HepG2 (cell line): Measurements from ENCODE around the gene MUSK. TPM values are rescaled to one million over a fixed set of nuclear protein-coding genes. Genes with fewer than 3 reads are reported as not detected.

Experiments used
- ATAC-seq: fragments of 200-7000 bp; cut with Tn5 transposase; 3 replicates; pipeline ENCODE4 v1.9.1; 2020; ENCODE audit warnings: mild to moderate bottlenecking, moderate library complexity
- BruUV-seq: library from RNA; stranded (reverse); fragments of 400-500 nt; replicated peaks from 2 replicates; lab custom pipeline; 2021; lab: Mats Ljungman, UMichigan
- CTCF ChIA-PET: fragments of 300-600 bp; formaldehyde crosslinking; extraction: SDS; loops from one replicate; lab custom pipeline; 2021; ENCODE audit warnings: low total read pairs, inconsistent platforms, low intra/inter-chr PET ratio; lab: Yijun Ruan, JAX
- POLR2A ChIA-PET: fragments of 350-600 bp; sonication (Branson Sonifier 250); formaldehyde crosslinking; loops from one replicate; lab custom pipeline; 2020; ENCODE audit warnings: antibody characterized with exemption, inconsistent platforms; lab: Yijun Ruan, JAX
- DNase-seq: peaks from one replicate; pipeline ENCODE4 v3.0.0-alpha.2; 2015; ENCODE audit warnings: low spot score
- FAIRE-seq: peaks from 3 replicates; lab custom pipeline; 2011; peaks lifted over from hg19 to GRCh38; lab: Jason Lieb, UNC
- H2AFZ ChIP-seq: one replicate; pipeline ENCODE4 v1.6.1; 2011; ENCODE audit warnings: low read length, inconsistent platforms
- H3K27ac ChIP-seq: fragments of 300-600 bp; 3 replicates; pipeline ENCODE4 v1.8.0; 2011; ENCODE audit warnings: mixed run types, mild to moderate bottlenecking, mixed read lengths, low read length, inconsistent platforms; ENCODE audit not compliant: insufficient read depth; ENCODE audit errors: extremely low read length
- H3K27me3 ChIP-seq, 2 experiments: fragments of 200-600 bp in 1 of 2; 2 replicates in 1 of 2; 3 replicates in 1 of 2; pipeline versions ENCODE4 v1.6.0 to v1.8.0; 2011; ENCODE audit warnings: low read length in 2 of 2, mild to moderate bottlenecking in 2 of 2, moderate library complexity in 2 of 2, inconsistent platforms in 1 of 2; ENCODE audit not compliant: insufficient read depth in 2 of 2, control insufficient read depth in 1 of 2
- H3K36me3 ChIP-seq, 2 experiments: fragments of 200-600 bp in 1 of 2; replicated peaks in 1 of 2; 2 replicates in 1 of 2; 3 replicates in 1 of 2; pipeline versions ENCODE4 v1.5.1 to v1.8.0; 2011; ENCODE audit warnings: low read length in 2 of 2, inconsistent platforms in 1 of 2; ENCODE audit not compliant: insufficient read depth in 2 of 2, control insufficient read depth in 1 of 2
- H3K4me1 ChIP-seq: 2 replicates; pipeline ENCODE4 v1.5.1; 2012; ENCODE audit warnings: low read length, inconsistent platforms; ENCODE audit not compliant: insufficient read depth
- H3K4me2 ChIP-seq: 2 replicates; pipeline ENCODE4 v1.6.0; 2011; ENCODE audit warnings: low read depth, low read length, inconsistent platforms
- H3K4me3 ChIP-seq, 3 experiments: fragments of 200-600 bp in 1 of 3; sonication (generic), shearing (Covaris generic) in 1 of 3; replicated peaks in 1 of 3; 2 replicates each; pipeline ENCODE4 v1.5.1; 2011 to 2016; ENCODE audit warnings: low read length in 3 of 3, inconsistent platforms in 2 of 3, low read depth in 2 of 3, mild to moderate bottlenecking in 2 of 3, control low read depth in 1 of 3, mixed read lengths in 1 of 3; ENCODE audit not compliant: insufficient read depth in 1 of 3
- H3K79me2 ChIP-seq: one replicate; pipeline ENCODE4 v1.6.1; 2011; ENCODE audit warnings: low read length, inconsistent platforms; ENCODE audit not compliant: insufficient read depth
- H3K9ac ChIP-seq: 2 replicates; pipeline ENCODE4 v1.6.0; 2011; ENCODE audit warnings: mild to moderate bottlenecking, low read depth, low read length, inconsistent platforms; ENCODE audit not compliant: insufficient read depth
- H3K9me3 ChIP-seq: 2 replicates; pipeline ENCODE4 v1.5.1; 2012; ENCODE audit warnings: mild to moderate bottlenecking, low read length
- H4K20me1 ChIP-seq: 2 replicates; pipeline ENCODE4 v1.6.0; 2011; ENCODE audit warnings: inconsistent platforms, mild to moderate bottlenecking, low read length, moderate library complexity; ENCODE audit not compliant: insufficient read depth
- ARNTL ChIP-seq: sonication (generic); formaldehyde crosslinking; IDR thresholded peaks from 2 replicates; pipeline ENCODE4 v1.4.0; 2020; ENCODE audit warnings: mild to moderate bottlenecking, missing genetic modification reagents
- ESRRA ChIP-seq: sonication (generic); formaldehyde crosslinking; IDR thresholded peaks from 2 replicates; pipeline ENCODE4 v1.5.1; 2020; ENCODE audit warnings: mild to moderate bottlenecking, low read depth, missing genetic modification reagents
- ZBTB20 ChIP-seq: sonication (generic); formaldehyde crosslinking; IDR thresholded peaks from 2 replicates; pipeline ENCODE4 v1.8.1; 2023; ENCODE audit warnings: missing genetic modification reagents, low read depth, mild to moderate bottlenecking, borderline replicate concordance
- ZC3H4 ChIP-seq: sonication (generic); formaldehyde crosslinking; IDR thresholded peaks from 2 replicates; pipeline ENCODE4 v1.4.0; 2020; ENCODE audit warnings: missing genetic modification reagents, borderline replicate concordance
- ZNF382 ChIP-seq: sonication (generic); formaldehyde crosslinking; IDR thresholded peaks from 2 replicates; pipeline ENCODE4 v1.5.0; 2020; ENCODE audit warnings: missing genetic modification reagents, mild to moderate bottlenecking, borderline replicate concordance
- ZNF790 ChIP-seq: sonication (generic); formaldehyde crosslinking; IDR thresholded peaks from 2 replicates; pipeline ENCODE4 v1.8.0; 2022; ENCODE audit warnings: missing genetic modification reagents, mild to moderate bottlenecking, borderline replicate concordance
- in situ Hi-C: cut with HindIII; loops from 2 replicates; pipeline ENCODE4 v1.10.0; 2017; ENCODE audit warnings: low pct_unique_long_range_greater_than_20kb; ENCODE audit not compliant: extremely low pct_ligation_motif_present
- intact Hi-C: fragments of 100-400 bp; cut with micrococcal nuclease; formaldehyde crosslinking; loops from one replicate; pipeline ENCODE4 v1.10.0; 2022; ENCODE audit not compliant: unreplicated experiment
- polyA plus RNA-seq, 8 experiments: library from polyadenylated mRNA; depleted of rRNA in 3 of 8; stranded (reverse) in 7 of 8; unstranded in 1 of 8; fragments of >200 nt; fragmentation: Illumina TruSeq in 4 of 8; extraction: Trizol in 4 of 8; gene quantifications; 2 replicates each; pipeline versions ENCODE4 v1.2.1 to v1.2.3, GENCODE V29; 2011 to 2016; ENCODE audit warnings: low read depth in 4 of 8, missing spikeins in 1 of 8, mixed read lengths in 1 of 8; ENCODE audit not compliant: insufficient read depth in 1 of 8
- total RNA-seq, 5 experiments: library from RNA; depleted of rRNA; stranded (reverse); fragments of >200 nt; fragmentation: Illumina TruSeq; extraction: Trizol; gene quantifications; 2 replicates each; pipeline ENCODE4 v1.2.3, GENCODE V29; 2016; ENCODE audit warnings: low read depth in 1 of 5
- TF ChIP-seq, protein P1 (sequence below): sonication (generic); formaldehyde crosslinking; IDR thresholded peaks from 2 replicates; pipeline ENCODE4 v1.4.0; 2020; ENCODE audit warnings: mild to moderate bottlenecking, missing genetic modification reagents, borderline replicate concordance
- TF ChIP-seq, protein P2 (sequence below): sonication (generic); formaldehyde crosslinking; IDR thresholded peaks from 2 replicates; pipeline ENCODE4 v1.4.0; 2020; ENCODE audit warnings: missing genetic modification reagents
- TF ChIP-seq, protein P3 (sequence below): sonication (generic); formaldehyde crosslinking; IDR thresholded peaks from 2 replicates; pipeline ENCODE4 v1.4.0; 2020; ENCODE audit warnings: mild to moderate bottlenecking, missing genetic modification reagents

Gene MUSK
- total and polyA plus RNA-seq, 2 of the 13 experiments (the other 11 are each of a cell fraction or from before 2014, with no cell fraction given) = not detected

DNA sequence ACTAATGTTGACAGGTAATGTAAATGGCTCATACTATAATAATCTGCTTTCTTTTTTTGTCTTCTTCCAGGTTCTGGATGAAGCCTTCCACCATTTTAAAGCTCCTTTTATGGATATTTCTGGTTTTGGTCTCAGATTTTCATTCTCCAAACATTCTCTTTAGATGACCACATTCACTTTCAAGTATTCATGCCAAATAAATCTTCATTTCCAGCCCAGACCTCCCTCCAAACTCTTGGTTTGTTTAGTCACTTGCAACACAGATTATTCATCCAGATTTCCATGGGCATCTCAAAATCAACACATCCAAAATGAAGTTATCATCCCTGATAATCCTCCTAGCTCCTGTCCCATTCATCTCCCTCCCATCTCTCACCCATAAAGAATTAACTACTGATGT lies 48.8 kb upstream of the MUSK start:
- BruUV-seq = no TSS peak
- Histone ChIP-seq H2AFZ (no peak overlapping the region), H3K27me3 (no peaks in the 10 kb centered on the region), H3K9me3 (no peaks in the 10 kb centered on the region), H3K4me1 (no peaks in the 10 kb centered on the region), H3K36me3 (no peaks in the 10 kb centered on the region), H3K79me2 (no peaks in the 10 kb centered on the region), H3K9ac (no peak overlapping the region), H3K4me3 (no peak overlapping the region), H3K27ac (no peak overlapping the region), H3K4me2 (no peak overlapping the region), H4K20me1 (no peaks in the 10 kb centered on the region)
- ChIA-PET CTCF (no interaction called here), POLR2A (no interaction called here)
- FAIRE-seq (no peak), ATAC-seq (no peak), DNase-seq (no peak)
- in situ Hi-C loops (loop anchor here (5.0 kb wide), 2 partner anchors 168 to 438 kb away; no protein-coding TSS in a partner anchor), intact Hi-C loops (loop anchor here (5.0 kb wide), 3 partner anchors 553 to 723 kb away; no protein-coding TSS in a partner anchor)
- TF ChIP-seq, protein P1, sequence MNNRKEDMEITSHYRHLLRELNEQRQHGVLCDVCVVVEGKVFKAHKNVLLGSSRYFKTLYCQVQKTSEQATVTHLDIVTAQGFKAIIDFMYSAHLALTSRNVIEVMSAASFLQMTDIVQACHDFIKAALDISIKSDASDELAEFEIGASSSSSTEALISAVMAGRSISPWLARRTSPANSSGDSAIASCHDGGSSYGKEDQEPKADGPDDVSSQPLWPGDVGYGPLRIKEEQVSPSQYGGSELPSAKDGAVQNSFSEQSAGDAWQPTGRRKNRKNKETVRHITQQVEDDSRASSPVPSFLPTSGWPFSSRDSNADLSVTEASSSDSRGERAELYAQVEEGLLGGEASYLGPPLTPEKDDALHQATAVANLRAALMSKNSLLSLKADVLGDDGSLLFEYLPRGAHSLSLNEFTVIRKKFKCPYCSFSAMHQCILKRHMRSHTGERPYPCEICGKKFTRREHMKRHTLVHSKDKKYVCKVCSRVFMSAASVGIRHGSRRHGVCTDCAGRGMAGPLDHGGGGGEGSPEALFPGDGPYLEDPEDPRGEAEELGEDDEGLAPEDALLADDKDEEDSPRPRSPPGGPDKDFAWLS (CRISPR knock-in tag) = no peak
- TF ChIP-seq ESRRA (CRISPR knock-in tag) = no peak
- TF ChIP-seq, protein P2, sequence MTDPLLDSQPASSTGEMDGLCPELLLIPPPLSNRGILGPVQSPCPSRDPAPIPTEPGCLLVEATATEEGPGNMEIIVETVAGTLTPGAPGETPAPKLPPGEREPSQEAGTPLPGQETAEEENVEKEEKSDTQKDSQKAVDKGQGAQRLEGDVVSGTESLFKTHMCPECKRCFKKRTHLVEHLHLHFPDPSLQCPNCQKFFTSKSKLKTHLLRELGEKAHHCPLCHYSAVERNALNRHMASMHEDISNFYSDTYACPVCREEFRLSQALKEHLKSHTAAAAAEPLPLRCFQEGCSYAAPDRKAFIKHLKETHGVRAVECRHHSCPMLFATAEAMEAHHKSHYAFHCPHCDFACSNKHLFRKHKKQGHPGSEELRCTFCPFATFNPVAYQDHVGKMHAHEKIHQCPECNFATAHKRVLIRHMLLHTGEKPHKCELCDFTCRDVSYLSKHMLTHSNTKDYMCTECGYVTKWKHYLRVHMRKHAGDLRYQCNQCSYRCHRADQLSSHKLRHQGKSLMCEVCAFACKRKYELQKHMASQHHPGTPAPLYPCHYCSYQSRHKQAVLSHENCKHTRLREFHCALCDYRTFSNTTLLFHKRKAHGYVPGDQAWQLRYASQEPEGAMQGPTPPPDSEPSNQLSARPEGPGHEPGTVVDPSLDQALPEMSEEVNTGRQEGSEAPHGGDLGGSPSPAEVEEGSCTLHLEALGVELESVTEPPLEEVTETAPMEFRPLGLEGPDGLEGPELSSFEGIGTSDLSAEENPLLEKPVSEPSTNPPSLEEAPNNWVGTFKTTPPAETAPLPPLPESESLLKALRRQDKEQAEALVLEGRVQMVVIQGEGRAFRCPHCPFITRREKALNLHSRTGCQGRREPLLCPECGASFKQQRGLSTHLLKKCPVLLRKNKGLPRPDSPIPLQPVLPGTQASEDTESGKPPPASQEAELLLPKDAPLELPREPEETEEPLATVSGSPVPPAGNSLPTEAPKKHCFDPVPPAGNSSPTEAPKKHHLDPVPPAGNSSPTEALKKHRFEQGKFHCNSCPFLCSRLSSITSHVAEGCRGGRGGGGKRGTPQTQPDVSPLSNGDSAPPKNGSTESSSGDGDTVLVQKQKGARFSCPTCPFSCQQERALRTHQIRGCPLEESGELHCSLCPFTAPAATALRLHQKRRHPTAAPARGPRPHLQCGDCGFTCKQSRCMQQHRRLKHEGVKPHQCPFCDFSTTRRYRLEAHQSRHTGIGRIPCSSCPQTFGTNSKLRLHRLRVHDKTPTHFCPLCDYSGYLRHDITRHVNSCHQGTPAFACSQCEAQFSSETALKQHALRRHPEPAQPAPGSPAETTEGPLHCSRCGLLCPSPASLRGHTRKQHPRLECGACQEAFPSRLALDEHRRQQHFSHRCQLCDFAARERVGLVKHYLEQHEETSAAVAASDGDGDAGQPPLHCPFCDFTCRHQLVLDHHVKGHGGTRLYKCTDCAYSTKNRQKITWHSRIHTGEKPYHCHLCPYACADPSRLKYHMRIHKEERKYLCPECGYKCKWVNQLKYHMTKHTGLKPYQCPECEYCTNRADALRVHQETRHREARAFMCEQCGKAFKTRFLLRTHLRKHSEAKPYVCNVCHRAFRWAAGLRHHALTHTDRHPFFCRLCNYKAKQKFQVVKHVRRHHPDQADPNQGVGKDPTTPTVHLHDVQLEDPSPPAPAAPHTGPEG = no peak
- TF ChIP-seq ZBTB20 (CRISPR knock-in tag) = no peak
- TF ChIP-seq ZNF382 (CRISPR knock-in tag) = no peak
- no peak for TF ChIP-seq ARNTL (CRISPR knock-in tag)
- no peak for TF ChIP-seq ZC3H4 (CRISPR knock-in tag)
- no peak for TF ChIP-seq ZNF790 (CRISPR knock-in tag)
- TF ChIP-seq, protein P3, sequence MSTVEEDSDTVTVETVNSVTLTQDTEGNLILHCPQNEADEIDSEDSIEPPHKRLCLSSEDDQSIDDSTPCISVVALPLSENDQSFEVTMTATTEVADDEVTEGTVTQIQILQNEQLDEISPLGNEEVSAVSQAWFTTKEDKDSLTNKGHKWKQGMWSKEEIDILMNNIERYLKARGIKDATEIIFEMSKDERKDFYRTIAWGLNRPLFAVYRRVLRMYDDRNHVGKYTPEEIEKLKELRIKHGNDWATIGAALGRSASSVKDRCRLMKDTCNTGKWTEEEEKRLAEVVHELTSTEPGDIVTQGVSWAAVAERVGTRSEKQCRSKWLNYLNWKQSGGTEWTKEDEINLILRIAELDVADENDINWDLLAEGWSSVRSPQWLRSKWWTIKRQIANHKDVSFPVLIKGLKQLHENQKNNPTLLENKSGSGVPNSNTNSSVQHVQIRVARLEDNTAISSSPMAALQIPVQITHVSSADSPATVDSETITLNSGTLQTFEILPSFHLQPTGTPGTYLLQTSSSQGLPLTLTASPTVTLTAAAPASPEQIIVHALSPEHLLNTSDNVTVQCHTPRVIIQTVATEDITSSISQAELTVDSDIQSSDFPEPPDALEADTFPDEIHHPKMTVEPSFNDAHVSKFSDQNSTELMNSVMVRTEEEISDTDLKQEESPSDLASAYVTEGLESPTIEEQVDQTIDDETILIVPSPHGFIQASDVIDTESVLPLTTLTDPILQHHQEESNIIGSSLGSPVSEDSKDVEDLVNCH (CRISPR knock-in tag) = no peak
- TF ChIP-seq, all 625 proteins: peak for 0
